Activated T-cell treated with anti-CD3 and anti-CD28 coated beads, Interleukin-2, amount 50 U/mL, for 48 hours (primary cell): ENCODE results near the gene ST3GAL4.
"Not testable (repeated sequence)": the region's sequence is repeated elsewhere in the genome, so short reads cannot be mapped to it uniquely, and the experiment has no call there.

Source experiments
- DNase-seq, 2 experiments: peaks; one replicate each; pipeline ENCODE4 v3.0.0-alpha.2; 2020

The ST3GAL4 gene

DNA sequence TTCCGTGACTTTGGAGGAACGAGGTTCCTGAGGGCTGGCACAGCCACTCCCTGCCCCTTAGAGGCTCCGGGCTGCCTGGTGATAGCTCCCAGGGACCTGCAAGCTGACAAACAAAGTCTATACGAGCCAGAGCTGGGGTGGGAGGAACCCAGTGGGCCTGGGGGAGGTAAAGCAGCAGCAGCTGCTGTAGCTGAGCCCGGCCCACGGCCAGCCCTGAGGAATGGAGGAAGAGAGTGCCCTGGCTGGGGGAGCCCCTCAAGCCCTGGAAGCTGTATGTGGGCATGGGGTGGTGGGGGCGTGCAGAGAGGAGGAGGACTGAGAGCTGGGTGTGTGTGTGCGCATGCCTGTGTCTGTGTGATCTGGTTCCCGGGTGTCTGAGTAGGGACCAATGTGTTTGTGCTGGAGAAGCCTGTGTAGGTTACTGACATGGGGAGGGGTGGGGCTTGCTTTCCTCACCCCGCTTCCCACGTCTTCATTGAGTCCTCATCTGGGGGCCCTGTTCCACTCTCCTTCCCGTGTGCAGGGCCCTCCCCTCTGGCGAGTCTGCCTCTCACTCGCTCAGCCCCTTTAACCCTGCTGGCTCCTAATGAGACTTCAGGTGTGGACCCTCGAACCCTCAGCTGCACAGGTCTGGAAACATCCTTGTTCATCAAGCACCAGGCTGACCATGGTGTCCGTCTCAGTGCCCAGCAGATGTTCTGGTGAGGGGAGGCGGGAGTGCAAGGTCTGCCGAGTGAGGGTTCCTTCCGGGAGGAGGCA is 10.8 kb downstream of the ST3GAL4 start:
- no peak for DNase-seq

DNA sequence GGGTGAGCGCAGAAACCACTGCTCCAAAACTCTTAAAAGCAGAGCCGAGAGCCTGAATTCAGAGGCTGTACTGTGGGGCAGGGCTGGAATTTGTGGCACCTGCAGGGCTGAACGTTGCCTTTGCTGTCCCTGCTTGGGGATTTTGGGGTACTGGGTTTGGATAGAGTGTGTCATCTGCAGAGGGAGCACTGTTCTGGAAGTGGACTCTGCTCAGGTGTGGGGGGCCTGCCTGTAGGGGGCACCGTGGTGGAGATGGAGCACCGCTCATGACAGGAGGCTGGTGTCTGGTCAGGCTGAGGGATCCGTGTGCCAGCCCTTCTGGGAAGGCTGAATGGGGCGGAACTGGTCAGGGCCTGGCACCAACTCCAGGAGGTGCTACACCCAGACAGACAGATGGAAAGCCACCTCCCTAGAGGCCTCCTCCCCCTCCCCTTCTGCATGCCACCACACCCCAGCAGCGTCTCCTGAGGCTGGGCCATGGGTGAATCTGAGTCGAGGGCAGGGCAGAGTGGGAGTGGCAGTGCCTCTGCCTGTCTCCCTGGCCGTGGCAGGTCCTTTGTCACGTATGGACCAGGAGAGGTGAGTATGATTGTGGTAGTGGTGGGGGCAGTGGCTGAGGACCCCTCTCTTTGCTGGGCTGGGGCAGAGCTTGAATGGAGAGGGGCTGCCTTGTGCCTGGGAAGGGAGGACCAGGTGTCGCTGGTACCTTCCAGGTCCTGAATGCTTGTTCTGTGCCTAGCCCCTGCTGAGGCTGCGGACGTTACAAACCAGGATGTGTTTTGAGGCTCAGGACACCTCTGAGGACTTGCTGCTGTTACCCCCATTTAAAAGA is 11.6 kb downstream of the ST3GAL4 start:
- not testable (repeated sequence) for DNase-seq

DNA sequence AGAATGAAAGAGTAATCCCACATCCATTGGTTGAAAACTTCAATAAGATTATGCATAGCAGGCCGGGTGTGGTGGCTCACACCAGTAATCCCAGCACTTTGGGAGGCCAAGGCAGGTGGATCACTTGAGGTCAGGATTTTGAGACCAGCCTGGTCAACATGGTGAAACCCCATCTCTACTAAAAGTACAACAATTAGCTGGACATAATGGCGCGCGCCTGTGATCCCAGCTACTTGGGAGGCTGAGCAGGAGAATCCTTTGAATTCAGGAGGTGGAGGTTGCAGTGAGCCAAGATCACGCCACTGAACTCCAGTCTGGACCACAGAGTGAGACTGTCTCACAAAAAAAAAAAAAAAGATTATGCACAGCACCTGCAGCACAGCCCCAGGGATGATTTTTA is 12.3 kb downstream of the ST3GAL4 start:
- not testable (repeated sequence) for DNase-seq

DNA sequence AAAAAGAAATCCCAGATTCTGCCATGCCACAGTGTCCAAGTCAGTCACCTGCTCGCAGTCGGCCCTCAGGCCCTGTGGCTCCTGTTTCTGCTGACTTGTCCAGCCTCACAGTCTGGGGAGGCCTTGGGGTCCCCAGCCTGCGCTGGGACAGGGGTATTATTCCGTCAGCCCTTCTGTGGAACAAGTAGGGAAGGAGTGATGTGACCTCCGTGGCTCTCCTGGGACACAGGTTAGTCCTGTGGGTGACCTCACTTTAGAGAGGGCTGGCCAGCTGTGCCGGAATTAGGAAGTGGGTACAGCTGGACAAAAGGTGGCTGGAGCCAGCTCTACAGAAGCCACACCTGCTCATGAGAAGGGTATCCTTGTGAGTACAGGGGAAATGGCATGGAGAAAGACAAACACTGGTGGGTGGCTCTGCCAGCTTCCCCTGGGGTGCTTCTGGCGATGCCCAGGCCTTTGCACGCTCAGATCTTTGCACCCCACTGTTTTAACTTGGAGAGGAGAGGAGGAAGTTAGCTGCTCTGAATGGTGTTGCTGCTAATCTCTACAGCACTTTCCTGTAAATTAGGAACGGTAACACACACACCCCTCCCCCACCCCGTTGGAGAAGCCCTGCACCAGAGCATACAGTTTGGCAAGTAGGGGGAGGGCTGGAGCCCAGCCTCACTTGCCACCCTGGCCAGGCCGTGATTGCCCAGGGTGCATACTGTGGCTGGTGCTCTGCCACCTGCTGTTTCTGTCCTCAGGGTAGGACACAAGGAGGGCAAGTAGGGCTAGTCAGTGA is 13.0 kb downstream of the ST3GAL4 start:
- DNase-seq = not testable (repeated sequence)

DNA sequence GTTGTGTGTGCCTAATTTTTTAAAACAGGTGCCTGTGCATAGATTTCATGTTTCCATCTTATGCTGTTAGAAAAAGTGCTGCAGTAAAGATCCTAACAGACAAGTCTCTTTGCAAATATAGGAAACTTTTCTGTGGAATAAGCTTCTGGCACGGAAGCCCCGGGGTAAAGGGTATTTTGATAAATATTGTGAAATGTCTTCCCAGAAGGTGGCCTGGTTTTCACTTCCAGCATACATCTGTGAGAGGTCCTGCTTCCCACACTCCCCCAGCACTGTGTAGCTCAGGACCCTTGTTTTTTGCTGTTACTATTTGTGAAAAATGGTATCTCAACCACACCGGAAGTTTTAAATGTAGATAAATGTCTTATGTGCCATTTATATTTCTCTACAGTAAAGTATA is 14.5 kb downstream of the ST3GAL4 start:
- no peak for DNase-seq

DNA sequence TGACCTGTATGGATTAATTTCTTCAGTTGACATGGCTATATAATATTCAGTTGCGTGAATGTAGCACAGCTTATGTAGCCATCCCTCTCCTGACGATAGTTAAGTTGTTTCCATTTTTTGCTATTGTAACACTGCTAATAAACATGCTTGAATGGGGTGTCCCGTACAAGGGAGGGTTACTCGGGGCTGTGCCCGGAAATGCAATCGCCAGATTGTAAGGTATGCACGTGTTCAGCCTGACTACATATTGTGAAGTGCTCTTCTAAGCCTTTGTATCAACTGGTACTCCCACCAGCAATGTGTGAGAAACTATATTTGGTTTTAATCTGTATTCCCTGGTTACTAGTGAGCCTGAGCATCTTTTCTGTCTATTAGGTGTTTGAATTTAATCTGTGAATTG is 16.1 kb downstream of the ST3GAL4 start:
- DNase-seq = no peak

DNA sequence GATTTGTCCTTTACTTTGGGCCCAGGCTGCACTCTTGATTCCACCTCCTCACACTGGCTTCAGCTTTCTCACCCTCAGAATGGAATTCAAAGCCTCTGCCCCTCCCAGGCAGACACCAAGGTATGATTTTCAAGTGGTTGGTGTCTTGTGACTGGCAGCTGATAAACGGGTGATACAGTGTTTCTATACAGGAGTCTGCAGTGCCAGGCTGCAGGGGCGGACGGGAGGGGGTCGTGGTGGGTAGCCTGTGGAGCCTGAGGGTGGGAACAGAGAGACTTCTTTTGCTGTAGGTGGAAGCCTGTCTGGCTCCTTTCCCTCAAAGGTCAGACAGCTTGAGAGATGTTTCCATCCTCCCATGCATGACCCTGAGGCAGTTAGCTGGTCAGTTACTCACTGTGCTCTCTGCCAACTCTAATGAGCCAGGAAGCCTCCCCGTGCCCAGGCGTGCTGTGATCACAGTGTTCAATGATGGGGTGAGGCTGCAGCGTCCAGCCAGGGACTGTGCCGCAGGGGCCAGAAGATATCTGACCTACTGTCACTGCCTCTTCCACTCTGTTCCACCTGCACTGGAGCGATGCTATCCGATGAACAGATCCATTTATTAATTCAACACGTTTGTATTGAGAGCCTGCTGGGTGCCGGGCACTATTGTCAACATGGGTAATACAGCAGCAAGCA is 18.0 kb downstream of the ST3GAL4 start:
- DNase-seq = not testable (repeated sequence)

DNA sequence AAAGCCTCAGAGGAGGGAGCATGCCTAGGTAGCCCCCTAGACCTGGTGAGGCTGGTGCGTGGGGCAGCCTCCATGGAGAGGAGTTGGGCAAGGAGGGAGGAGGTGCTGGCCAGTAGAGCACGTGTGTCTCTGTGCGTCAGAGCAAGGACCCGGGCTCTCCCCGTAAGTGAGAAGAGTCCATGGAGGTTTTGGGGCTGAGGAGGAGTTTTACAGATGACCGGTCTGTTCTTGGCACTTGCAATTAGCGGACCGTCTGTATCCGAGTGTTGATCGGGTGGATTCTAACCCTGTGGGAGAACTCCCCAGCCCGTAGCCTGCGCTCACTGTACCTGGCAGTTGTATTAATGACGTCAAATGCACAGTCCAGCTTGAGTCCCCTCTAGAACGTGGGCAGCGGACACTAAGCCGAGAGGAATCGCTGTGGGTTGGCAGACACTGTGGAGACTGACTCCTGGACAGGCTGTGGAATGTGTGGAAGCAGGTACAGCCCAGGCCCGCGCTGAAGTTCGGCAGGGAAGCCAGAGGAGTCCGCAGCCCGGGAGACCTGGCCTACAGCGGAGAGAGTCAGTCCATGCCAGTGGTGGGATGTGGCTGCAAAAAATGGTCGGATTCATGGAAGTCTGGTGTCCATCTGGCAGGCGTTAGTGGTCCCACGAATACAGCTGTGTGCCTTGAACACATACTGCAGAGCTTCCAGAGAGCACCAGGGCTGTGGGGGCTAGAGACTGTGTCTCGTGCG is 19.2 kb downstream of the ST3GAL4 start:
- not testable (repeated sequence) for DNase-seq

DNA sequence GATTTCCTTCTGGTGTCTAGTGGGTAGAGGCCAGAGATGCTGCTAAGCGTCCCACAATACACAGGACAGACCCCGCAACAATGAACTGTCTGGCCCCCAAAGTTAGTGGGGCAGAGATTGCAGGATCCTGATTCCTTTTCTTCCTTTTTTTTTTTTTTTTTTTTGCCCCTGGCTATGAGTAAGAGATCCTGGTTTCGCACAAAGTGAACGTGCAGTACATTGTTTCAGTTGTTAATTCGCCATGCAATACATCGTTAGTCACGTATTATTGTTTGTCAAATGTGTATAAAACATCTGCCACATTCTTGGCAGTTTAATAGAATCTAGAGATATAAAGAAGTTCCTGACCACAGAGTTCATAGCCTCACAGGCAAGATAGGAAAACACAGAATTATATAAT is 20.2 kb downstream of the ST3GAL4 start:
- DNase-seq = no peak

DNA sequence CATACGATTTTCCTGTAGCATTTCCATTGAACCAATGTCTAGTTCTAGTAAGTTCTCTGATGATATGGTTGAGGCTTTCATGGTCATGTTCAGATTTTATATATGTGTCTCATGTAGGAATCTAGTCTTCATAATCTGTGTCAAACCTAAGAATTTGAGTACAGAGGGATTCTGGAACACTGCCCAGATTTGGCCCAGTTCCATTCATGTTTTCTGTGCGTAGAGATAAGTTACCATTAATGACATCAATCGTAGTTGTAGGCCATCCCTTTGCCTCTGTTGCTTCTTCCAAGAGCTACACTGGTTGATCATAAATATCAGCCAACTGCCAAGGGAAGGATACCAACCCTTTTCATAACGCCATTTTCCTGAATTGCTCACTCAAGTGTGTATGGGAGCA is 23.3 kb downstream of the ST3GAL4 start:
- DNase-seq = no peak

DNA sequence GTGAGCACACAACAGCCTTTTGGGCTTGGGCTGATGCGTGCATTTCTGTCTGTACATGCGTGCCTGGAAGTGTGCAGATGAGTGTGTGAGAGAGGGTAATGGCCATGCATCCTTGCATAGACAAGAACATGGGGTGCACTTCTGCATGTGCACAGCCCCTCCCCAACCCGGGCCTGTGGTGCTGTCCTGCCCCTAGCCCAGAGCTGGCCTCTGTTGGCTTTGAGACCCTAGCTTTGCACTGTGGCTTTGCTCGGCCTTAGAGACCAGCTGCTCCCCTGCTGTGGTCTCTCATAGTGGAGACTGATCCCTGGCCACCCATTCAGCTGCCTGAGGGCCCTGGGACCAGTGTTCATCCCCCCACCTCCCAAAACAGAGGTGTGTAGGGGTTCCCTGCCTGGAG is 25.4 kb downstream of the ST3GAL4 start:
- DNase-seq = no peak

DNA sequence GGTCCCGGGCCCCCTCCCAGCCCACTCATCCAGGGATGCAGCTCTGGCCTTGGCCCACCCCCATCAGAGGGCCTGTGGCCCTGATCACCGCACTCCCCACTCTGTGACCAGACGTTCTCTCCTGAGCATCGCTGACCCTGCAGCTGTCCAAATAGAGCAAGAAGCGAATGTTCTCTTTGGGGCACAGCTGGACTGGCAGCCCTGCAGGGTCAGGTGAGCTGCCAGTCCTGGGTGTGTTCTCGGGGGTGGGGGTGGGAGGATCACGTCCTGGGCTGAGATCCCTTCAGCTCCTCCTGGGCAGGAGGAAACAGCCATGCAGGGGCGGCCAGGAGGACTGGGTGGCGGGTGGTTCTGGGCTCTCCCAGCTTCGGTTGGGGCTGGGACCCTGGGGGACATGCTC is 26.5 kb downstream of the ST3GAL4 start:
- not testable (repeated sequence) for DNase-seq

DNA sequence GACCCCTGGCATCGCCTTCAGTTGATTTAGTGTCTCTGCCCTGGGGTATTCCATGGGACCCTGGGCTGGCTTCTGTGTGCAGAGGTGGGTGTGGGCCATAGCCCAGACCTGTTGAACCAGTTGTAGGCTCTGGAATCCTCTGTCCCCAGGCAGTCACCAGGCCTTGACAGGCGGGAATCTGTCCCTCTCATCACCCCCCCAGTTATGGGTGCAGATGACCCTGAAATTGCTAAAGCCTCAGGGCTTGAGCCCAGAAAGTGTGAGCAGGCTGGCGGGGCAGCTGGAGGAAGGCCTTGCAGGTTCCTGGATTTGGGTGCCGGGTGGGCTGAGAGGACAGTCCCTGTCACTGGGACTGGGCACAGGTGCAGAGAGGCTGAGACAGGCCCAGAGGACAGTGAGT is 27.2 kb downstream of the ST3GAL4 start:
- not testable (repeated sequence) for DNase-seq

DNA sequence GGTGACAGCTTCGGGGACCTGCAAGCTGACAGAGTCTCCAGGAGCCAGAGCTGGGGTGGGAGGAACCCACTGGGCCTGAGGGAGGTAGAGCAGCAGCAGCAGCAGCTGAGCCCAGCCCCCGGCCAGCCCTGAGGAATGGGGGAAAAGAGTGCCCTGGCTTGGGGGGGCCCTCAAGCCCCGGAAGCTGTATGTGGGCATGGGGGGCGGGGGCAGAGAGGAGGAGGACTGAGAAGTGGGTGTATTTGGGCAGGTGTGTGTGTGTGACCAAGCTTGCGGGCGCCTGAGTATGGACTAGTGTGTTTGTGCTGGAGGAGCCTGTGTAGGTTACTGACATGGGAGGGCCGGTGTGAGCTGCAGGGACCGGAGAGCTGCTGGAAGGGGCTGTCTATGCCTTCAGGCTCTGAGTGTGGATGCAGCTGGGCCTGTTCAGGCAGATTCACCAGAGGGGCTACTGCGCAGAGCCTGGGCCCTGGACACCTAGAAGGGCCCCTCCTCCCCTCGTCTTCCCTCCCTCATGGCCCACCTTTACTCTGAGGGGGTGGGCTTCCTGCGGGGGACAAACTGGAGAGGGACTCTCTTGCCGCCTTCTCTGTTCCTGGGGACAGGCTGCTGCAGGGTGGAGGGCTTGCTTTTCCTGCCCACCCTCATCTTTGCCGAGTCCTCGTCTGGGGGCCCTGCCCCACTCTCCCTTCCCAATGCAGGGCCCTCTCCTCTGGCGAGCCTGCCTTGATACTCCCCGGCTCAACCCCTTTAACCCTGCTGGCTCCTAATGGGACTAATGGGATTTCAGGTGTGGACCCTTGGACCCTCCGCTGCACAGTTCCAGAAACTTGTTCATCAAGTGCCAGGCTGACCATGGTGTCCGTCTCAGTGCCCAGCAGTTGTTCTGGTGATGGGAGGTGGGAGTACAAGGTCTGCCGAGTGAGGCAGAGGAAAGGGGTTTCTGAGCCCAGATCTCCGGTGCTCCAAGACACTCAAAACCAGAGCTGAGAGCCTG is 28.2 kb downstream of the ST3GAL4 start:
- DNase-seq = no peak

DNA sequence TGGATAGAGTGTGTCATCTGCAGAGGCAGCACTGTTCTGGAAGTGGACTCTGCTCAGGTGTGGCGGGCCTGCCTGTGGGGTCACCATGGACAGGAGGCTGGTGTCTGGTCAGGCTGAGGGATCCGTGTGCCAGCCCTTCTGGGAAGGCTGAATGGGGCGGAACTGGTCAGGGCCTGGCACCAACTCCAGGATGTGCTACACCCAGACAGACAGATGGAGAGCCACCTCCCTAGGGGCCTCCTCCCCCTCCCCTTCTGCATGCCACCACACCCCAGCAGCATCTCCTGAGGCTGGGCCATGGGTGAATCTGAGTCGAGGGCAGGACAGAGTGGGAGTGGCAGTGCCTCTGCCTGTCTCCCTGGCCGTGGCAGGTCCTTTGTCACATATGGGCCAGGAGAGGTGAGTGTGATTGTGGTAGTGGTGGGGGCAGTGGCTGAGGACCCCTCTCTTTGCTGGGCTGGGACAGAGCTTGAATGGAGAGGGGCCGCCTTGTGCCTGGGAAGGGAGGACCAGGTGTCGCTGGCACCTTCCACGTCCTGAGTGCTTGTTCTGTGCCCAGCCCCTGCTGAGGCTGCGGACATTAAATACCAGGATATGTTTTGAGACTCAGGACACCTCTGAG is 29.1 kb downstream of the ST3GAL4 start:
- DNase-seq = no peak

DNA sequence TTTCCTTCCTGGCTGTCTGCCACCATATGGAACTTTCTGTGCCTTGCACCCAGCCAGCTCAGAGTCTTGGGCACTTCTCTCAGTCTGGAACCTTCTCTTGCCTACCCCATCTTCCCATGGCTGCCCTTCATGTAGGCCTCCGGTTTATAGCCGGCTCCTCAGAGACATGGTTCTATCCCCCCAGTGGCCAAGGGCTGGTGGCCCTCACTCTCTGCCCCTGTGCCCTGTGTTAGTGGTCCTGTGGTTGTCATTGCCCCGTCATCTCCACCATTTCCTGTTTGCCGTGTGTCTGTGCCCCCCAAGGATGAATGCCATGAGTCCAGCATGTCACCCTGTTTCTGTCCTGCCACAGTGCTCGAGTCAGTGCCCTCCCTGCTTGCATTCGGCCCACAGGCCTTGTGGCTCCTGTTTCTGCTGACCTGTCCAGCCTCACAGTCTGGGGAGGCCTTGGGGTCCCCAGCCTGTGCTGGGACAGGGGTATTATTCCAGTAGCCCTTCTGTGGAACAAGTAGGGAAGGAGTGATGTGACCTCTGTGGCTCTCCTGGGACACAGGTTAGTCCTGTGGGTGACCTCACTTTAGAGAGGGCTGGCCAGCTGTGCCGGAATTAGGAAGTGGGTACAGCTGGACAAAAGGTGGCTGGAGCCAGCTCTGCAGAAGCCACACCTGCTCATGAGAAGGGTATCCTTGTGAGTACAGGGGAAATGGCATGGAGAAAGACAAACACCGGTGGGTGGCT is 30.7 kb downstream of the ST3GAL4 start:
- DNase-seq = no peak

DNA sequence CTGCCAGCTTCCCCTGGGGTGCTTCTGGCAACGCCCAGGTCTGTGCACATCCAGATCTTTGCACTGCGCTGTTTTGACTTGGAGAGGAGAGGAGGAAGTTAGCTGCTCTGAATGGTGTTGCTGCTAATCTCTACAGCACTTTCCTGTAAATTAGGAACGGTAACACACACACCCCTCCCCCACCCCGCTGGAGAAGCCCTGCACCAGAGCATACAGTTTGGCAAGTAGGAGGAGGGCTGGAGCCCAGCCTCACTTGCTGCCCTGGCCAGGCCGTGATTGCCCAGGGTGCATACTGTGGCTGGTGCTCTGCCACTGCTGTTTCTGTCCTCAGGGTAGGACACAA is 31.2 kb downstream of the ST3GAL4 start:
- not testable (repeated sequence) for DNase-seq

DNA sequence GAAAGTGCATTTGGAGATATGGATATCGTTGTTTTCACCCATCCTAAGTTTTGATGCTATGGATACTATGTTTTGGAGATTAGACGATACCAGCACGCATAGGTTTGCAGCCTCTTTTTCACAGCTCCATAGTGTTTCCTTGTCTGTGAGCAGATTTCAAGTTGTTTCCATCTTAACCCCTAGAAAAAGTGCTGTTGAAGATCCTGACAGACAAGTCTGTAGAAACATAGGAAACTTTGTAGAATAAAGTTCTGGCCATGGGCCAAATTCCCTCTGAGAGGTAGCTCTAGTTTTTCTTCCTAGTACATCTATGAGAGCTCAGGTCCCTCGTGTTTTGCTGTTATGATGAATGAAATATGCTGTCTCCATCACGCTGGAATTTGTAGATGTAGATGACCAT is 32.4 kb downstream of the ST3GAL4 start:
- no peak for DNase-seq

DNA sequence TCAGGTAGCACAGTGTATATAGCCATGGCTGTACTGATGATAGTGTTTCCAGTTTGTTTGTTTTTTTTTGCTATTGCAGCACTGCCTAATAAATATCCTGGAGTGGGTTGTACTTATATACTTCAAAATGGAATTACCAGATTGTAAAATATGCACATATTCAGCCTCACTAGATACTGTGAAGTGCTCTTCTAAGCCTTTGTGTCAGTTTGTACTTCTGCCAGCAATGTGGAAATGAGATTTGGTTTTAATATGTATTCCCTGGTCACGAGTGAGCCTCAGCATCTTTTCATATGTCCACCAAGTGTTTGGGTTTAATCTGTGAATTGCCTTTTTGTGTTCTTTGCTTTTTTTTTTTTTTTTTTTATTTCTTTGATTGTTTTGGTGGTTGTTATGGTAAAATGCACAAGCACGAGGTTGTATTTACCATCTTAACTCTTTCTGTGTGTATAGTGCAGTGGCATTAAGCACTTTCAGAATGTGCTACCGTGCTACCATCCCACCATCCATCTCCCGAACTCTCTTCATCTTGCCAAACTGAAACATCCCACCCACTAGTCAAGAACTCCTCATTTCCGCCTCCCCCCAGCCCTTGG is 34.9 kb downstream of the ST3GAL4 start:
- DNase-seq = no peak
